ENCODE results near the gene SATB2.
A peak's percentile ranks its signal among the peaks of the same experiment; 100 is the strongest.

Gene SATB2

DNA sequence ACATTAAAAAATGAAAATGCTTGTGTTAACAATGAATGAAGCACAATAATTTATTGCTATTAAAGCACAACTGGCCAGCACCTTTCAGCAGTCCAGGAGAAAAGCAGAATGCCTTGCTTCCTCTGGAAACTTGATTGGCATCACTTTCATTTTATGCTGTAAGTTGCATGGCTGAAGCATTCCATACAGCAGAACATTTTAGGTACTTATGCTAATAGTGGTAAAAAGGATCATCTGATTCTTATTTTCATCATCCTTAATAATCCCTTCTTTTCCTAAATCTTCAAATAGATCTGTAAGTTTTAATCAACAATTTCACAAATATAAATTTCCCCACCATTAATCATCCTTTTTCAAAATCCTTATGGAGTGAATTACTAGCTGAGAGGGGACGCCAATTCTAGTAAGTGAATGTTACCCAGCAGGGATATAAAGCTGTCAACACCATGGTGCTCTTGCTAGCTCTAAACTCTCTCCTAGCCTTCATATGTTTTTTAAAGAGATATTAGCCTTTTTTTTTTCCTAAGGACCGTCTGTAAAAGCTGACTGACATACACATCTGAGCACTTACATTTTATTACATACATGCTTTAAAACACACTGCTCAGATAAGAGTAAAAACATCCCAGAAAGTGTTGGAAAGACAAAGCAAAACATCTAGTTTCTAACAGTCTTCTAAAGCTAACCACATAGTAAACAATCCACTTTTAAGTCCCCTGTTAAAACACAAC, 5.3 kb downstream of the SATB2 start (continued):
- TF ChIP-seq ZNF140 (tag by site-specific recombination; IDR thresholded peaks at IDR 0.05): no peak
- 0 out of 2 replicates have a peak, but pooled peaks have one; percentile 9 for TF ChIP-seq ZNF664 (tag by site-specific recombination; IDR thresholded peaks at IDR 0.05)
- TF ChIP-seq ZNF623 (tag by site-specific recombination; IDR thresholded peaks at IDR 0.05): no peak
- TF ChIP-seq GFI1B (tag by site-specific recombination; IDR thresholded peaks at IDR 0.05): no peak
- TF ChIP-seq ZNF175 (tag by site-specific recombination; IDR thresholded peaks at IDR 0.05): no peak
- peak; percentile 40; the same call in 1 of the 2 replicates for TF ChIP-seq MZF1 (tag by site-specific recombination; IDR thresholded peaks at IDR 0.05; ENCODE audit: borderline replicate concordance)
- peak; percentile 91 for TF ChIP-seq IKZF3 (tag by site-specific recombination; IDR thresholded peaks at IDR 0.05)
- TF ChIP-seq BCL11B (tag by site-specific recombination; IDR thresholded peaks at IDR 0.05; ENCODE audit: low read depth): 0 out of 2 replicates have a peak, but pooled peaks have one; percentile 29
- TF ChIP-seq GLIS2 (tag by site-specific recombination; IDR thresholded peaks at IDR 0.05): no peak
- no peak for TF ChIP-seq ZNF211 (tag by site-specific recombination; IDR thresholded peaks at IDR 0.05; ENCODE audit: low read depth)
- no peak for TF ChIP-seq ZNF366 (tag by site-specific recombination; conservative IDR thresholded peaks at IDR 0.05)
- no peak for TF ChIP-seq ZNF335 (tag by site-specific recombination; conservative IDR thresholded peaks at IDR 0.05)
- TF ChIP-seq, protein P1, sequence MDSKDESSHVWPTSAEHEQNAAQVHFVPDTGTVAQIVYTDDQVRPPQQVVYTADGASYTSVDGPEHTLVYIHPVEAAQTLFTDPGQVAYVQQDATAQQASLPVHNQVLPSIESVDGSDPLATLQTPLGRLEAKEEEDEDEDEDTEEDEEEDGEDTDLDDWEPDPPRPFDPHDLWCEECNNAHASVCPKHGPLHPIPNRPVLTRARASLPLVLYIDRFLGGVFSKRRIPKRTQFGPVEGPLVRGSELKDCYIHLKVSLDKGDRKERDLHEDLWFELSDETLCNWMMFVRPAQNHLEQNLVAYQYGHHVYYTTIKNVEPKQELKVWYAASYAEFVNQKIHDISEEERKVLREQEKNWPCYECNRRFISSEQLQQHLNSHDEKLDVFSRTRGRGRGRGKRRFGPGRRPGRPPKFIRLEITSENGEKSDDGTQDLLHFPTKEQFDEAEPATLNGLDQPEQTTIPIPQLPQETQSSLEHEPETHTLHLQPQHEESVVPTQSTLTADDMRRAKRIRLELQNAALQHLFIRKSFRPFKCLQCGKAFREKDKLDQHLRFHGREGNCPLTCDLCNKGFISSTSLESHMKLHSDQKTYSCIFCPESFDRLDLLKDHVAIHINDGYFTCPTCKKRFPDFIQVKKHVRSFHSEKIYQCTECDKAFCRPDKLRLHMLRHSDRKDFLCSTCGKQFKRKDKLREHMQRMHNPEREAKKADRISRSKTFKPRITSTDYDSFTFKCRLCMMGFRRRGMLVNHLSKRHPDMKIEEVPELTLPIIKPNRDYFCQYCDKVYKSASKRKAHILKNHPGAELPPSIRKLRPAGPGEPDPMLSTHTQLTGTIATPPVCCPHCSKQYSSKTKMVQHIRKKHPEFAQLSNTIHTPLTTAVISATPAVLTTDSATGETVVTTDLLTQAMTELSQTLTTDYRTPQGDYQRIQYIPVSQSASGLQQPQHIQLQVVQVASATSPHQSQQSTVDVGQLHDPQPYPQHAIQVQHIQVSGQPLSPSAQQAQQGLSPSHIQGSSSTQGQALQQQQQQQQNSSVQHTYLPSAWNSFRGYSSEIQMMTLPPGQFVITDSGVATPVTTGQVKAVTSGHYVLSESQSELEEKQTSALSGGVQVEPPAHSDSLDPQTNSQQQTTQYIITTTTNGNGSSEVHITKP (tag by site-specific recombination; IDR thresholded peaks at IDR 0.05): peak; percentile 44; the same call in 1 of the 2 replicates
- TF ChIP-seq, protein P2, sequence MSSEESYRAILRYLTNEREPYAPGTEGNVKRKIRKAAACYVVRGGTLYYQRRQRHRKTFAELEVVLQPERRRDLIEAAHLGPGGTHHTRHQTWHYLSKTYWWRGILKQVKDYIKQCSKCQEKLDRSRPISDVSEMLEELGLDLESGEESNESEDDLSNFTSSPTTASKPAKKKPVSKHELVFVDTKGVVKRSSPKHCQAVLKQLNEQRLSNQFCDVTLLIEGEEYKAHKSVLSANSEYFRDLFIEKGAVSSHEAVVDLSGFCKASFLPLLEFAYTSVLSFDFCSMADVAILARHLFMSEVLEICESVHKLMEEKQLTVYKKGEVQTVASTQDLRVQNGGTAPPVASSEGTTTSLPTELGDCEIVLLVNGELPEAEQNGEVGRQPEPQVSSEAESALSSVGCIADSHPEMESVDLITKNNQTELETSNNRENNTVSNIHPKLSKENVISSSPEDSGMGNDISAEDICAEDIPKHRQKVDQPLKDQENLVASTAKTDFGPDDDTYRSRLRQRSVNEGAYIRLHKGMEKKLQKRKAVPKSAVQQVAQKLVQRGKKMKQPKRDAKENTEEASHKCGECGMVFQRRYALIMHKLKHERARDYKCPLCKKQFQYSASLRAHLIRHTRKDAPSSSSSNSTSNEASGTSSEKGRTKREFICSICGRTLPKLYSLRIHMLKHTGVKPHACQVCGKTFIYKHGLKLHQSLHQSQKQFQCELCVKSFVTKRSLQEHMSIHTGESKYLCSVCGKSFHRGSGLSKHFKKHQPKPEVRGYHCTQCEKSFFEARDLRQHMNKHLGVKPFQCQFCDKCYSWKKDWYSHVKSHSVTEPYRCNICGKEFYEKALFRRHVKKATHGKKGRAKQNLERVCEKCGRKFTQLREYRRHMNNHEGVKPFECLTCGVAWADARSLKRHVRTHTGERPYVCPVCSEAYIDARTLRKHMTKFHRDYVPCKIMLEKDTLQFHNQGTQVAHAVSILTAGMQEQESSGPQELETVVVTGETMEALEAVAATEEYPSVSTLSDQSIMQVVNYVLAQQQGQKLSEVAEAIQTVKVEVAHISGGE (tag by site-specific recombination; conservative IDR thresholded peaks at IDR 0.05; ENCODE audit: low read depth): no peak
- peak; percentile 26; the same call in 1 of the 2 replicates for TF ChIP-seq KLF10 (tag by site-specific recombination; IDR thresholded peaks at IDR 0.05)
- TF ChIP-seq PRDM6 (tag by site-specific recombination; IDR thresholded peaks at IDR 0.05): peak; percentile 96
- TF ChIP-seq ZNF157 (tag by site-specific recombination; IDR thresholded peaks at IDR 0.05): no peak
- no peak for TF ChIP-seq ZNF473 (tag by site-specific recombination; IDR thresholded peaks at IDR 0.05)
- TF ChIP-seq, protein P3, sequence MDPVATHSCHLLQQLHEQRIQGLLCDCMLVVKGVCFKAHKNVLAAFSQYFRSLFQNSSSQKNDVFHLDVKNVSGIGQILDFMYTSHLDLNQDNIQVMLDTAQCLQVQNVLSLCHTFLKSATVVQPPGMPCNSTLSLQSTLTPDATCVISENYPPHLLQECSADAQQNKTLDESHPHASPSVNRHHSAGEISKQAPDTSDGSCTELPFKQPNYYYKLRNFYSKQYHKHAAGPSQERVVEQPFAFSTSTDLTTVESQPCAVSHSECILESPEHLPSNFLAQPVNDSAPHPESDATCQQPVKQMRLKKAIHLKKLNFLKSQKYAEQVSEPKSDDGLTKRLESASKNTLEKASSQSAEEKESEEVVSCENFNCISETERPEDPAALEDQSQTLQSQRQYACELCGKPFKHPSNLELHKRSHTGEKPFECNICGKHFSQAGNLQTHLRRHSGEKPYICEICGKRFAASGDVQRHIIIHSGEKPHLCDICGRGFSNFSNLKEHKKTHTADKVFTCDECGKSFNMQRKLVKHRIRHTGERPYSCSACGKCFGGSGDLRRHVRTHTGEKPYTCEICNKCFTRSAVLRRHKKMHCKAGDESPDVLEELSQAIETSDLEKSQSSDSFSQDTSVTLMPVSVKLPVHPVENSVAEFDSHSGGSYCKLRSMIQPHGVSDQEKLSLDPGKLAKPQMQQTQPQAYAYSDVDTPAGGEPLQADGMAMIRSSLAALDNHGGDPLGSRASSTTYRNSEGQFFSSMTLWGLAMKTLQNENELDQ (tag by site-specific recombination; IDR thresholded peaks at IDR 0.05; ENCODE audit: low read depth): no peak
- no peak for TF ChIP-seq ZNF792 (tag by site-specific recombination; IDR thresholded peaks at IDR 0.05)
- 0 out of 2 replicates have a peak, but pooled peaks have one; percentile 31 for TF ChIP-seq ZBTB8A (tag by site-specific recombination; IDR thresholded peaks at IDR 0.05)
- TF ChIP-seq ZNF791 (tag by site-specific recombination; IDR thresholded peaks at IDR 0.05): no peak
- no peak for TF ChIP-seq ZNF302 (tag by site-specific recombination; IDR thresholded peaks at IDR 0.05; ENCODE audit: low read depth)
- TF ChIP-seq, protein P4, sequence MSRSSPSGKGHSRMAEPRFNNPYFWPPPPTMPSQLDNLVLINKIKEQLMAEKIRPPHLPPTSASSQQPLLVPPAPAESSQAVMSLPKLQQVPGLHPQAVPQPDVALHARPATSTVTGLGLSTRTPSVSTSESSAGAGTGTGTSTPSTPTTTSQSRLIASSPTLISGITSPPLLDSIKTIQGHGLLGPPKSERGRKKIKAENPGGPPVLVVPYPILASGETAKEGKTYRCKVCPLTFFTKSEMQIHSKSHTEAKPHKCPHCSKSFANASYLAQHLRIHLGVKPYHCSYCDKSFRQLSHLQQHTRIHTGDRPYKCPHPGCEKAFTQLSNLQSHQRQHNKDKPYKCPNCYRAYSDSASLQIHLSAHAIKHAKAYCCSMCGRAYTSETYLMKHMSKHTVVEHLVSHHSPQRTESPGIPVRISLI (tag by site-specific recombination; IDR thresholded peaks at IDR 0.05): no peak
- 0 out of 2 replicates have a peak, but pooled peaks have one; percentile 58 for TF ChIP-seq OSR2 (tag by site-specific recombination; IDR thresholded peaks at IDR 0.05)

Measured in HEK293 (cell line).